Esophagus muscularis mucosa (tissue), 4 donors: ENCODE data around the gene FMOD. TPM values are rescaled to one million over a fixed set of nuclear protein-coding genes. Genes with fewer than 3 reads are reported as not detected.

Source experiments
- DNase-seq: peaks from one replicate; pipeline ENCODE4 v3.0.0-alpha.2; 2017; ENCODE audit errors: extremely low spot score
- H3K27ac ChIP-seq, 4 donors: fragments of 200-600 bp; sonication (generic); replicated peaks in 1 of 4; 1 replicate in 3 of 4; 2 replicates in 1 of 4; pipeline ENCODE4 v1.5.1; 2016 to 2019; ENCODE audit warnings: mild to moderate bottlenecking in 1 of 4
- H3K27me3 ChIP-seq, 4 donors: fragments of 200-600 bp; sonication (generic); one replicate each; pipeline versions ENCODE4 v1.5.1 to v1.6.0; 2016 to 2019
- H3K36me3 ChIP-seq, 4 donors: fragments of 200-600 bp; sonication (generic); one replicate each; pipeline ENCODE4 v1.5.1; 2016 to 2019
- H3K4me1 ChIP-seq, 4 donors: fragments of 200-600 bp; sonication (generic); one replicate each; pipeline ENCODE4 v1.5.1; 2016 to 2019
- H3K4me3 ChIP-seq, 4 donors: fragments of 200-600 bp; sonication (generic); 1 replicate in 2 of 4; 2 replicates in 2 of 4; pipeline ENCODE4 v1.5.1; 2016 to 2019; ENCODE audit warnings: mild to moderate bottlenecking in 4 of 4, moderate library complexity in 1 of 4
- H3K9me3 ChIP-seq, 4 donors: fragments of 200-600 bp; sonication (generic); 1 replicate in 3 of 4; 2 replicates in 1 of 4; pipeline ENCODE4 v1.5.1; 2016 to 2019
- EP300 ChIP-seq: sonication (generic); formaldehyde crosslinking; IDR thresholded peaks from one replicate; pipeline ENCODE4 v1.6.1; 2017; ENCODE audit warnings: antibody characterized with exemption
- POLR2A ChIP-seq: fragments of 450-650 bp; IDR thresholded peaks from one replicate; pipeline ENCODE4 v1.6.1; 2017; ENCODE audit warnings: antibody characterized with exemption, moderate library complexity, mild to moderate bottlenecking, low read depth
- POLR2AphosphoS5 ChIP-seq, 2 donors: sonication (generic); formaldehyde crosslinking; IDR thresholded peaks; one replicate each; pipeline ENCODE4 v1.6.1; 2017; ENCODE audit warnings: antibody characterized with exemption in 2 of 2
- WGBS: methylation state at CpG from one replicate; pipeline ENCODE4 v1.1.5; 2018; 5-methylcytosine and 5-hydroxymethylcytosine counted together
- intact Hi-C: fragments of 100-400 bp; cut with DNase I; formaldehyde crosslinking; loops from one replicate; pipeline ENCODE4 v1.15.1; 2023
- total RNA-seq, 4 donors: library from RNA; depleted of rRNA; stranded (reverse); fragments of >200 nt; gene quantifications; one replicate each; pipeline versions ENCODE4 v1.1.0 to v1.2.1, GENCODE V29; 2016
- TF ChIP-seq, protein P1 (sequence below), 3 experiments: fragments of 200-600 bp in 2 of 3; fragments of 450-650 bp in 1 of 3; sonication (generic) in 2 of 3; IDR thresholded peaks; one replicate each; pipeline ENCODE4 v1.5.1; 2017 to 2019; ENCODE audit warnings: antibody characterized with exemption in 3 of 3, mild to moderate bottlenecking in 2 of 3, moderate library complexity in 1 of 3

FMOD gene
- total RNA-seq, 4 donors from 2014 or later, result 24.5 to 36.8 (median 33.8) TPM

DNA sequence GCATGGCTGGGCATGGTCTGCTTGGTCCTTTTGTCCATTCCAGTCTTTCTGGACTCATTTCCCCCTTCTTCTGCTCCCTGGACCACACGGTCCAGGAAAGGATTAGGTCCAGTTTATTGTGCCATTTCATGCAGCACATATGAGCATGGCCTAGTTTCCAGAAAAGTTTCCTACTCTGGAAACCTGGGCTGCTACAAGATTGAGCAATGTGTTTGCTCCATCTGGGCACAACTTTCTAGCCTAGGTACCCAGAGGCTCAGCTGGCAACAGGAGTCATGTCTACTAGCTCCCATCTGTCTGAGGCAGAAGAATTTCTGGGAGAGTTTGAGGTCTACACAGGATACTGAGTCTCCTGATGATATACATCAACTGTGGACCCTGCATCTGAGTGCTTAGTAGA, 14.8 kb downstream of the FMOD start:
- Histone ChIP-seq H3K4me1 (peaks cover 0 to 29% (median 23%) of the 10 kb centered on the region in 4 donors), H3K4me3 (no peak overlapping the region), H3K36me3 (no peaks in the 10 kb centered on the region), H3K27me3 (no peaks in the 10 kb centered on the region), H3K9me3 (no peaks in the 10 kb centered on the region), H3K27ac (peak overlapping the region; percentile 49 to 72 (median 66))
- TF ChIP-seq POLR2A, result no peak
- TF ChIP-seq POLR2AphosphoS5 (IDR thresholded peaks at IDR 0.05), result no peak
- TF ChIP-seq, protein P1, sequence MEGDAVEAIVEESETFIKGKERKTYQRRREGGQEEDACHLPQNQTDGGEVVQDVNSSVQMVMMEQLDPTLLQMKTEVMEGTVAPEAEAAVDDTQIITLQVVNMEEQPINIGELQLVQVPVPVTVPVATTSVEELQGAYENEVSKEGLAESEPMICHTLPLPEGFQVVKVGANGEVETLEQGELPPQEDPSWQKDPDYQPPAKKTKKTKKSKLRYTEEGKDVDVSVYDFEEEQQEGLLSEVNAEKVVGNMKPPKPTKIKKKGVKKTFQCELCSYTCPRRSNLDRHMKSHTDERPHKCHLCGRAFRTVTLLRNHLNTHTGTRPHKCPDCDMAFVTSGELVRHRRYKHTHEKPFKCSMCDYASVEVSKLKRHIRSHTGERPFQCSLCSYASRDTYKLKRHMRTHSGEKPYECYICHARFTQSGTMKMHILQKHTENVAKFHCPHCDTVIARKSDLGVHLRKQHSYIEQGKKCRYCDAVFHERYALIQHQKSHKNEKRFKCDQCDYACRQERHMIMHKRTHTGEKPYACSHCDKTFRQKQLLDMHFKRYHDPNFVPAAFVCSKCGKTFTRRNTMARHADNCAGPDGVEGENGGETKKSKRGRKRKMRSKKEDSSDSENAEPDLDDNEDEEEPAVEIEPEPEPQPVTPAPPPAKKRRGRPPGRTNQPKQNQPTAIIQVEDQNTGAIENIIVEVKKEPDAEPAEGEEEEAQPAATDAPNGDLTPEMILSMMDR (IDR thresholded peaks at IDR 0.05), result no peak
- intact Hi-C loops, result no loop called here
- no peak for DNase-seq
- 42% methylated on average over 1 of the region's 1 CpG for WGBS

DNA sequence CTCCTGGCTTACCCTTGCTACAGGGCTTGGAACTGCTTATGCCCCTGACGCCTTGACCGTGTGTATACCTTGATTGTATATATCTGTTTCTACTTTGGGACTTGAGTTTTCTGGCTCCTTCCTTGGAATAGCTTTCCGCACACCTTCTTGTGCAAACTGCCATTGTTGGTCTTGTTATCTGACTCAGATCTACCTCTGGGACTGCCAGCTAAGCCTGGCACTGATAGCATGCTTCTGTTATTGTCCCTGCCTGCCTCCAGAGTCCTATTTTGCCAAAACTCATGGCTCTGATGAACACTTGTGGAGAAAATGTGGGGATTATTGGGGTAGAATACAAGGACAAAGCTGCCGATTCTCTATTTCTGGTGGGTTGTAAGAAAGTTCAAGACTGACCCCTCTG, 15.4 kb downstream of the FMOD start:
- Histone ChIP-seq H3K4me3 (no peak overlapping the region), H3K9me3 (no peaks in the 10 kb centered on the region), H3K27ac (peak overlapping the region; percentile 49 to 72 (median 66)), H3K4me1 (peaks cover 0 to 29% (median 22%) of the 10 kb centered on the region in 4 donors), H3K36me3 (no peaks in the 10 kb centered on the region), H3K27me3 (no peaks in the 10 kb centered on the region)
- no peak for DNase-seq
- WGBS, result 90% methylated on average over 4 of the region's 4 CpGs
- intact Hi-C loops, result no loop called here
- TF ChIP-seq, protein P1 (IDR thresholded peaks at IDR 0.05), result no peak
- TF ChIP-seq POLR2A (no peak), POLR2AphosphoS5 (IDR thresholded peaks at IDR 0.05) (no peak), EP300 (no peak)

DNA sequence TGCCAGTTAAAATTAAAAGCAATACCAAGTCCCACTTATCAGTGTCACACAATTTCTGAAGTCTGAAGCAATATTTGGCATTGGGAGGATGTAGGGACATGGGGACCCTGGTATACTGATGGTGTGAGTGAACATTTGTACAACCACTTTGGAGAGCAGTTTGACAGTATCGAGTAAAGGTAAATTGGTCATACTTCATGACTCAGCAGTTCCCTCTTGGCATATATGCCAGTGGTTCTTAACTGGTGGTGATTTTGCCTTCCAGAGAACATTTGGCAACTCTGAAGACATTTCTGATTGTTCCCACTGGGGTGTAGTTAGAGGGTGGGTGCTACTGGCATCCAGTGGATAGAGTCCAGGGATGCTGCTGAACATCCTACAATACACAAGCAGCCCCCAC, 19.7 kb downstream of the FMOD start:
- WGBS, result 67% methylated on average over 1 of the region's 1 CpG

DNA sequence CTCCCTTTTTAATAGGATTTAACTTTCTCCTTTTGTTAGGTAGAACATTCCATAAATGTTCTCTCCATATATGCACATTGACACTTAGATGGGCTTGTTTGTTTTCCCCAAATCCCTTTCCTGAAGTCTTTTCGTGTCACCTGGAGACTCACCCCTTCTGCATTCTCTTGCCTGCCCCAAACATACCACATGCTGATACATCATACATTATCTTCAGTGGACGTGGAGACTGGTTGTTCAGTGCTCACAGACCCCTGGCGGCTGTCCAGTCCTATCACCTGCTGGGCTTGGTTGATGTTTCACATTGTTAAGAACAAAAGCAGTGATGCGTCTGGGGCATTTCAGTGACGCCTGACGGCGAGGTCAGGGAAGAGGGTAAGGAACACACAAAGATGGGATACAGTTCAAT, 22.2 kb downstream of the FMOD start:
- peak; percentile 53 for TF ChIP-seq EP300
- TF ChIP-seq POLR2AphosphoS5 (IDR thresholded peaks at IDR 0.05), result peak; percentile 47 to 61
- no peak for TF ChIP-seq POLR2A
- DNase-seq, result no peak
- Histone ChIP-seq H3K4me3 (no peak overlapping the region), H3K36me3 (no peaks in the 10 kb centered on the region), H3K4me1 (peaks cover 42 to 53% (median 46%) of the 10 kb centered on the region in 4 donors), H3K9me3 (no peaks in the 10 kb centered on the region), H3K27me3 (no peaks in the 10 kb centered on the region), H3K27ac (peak overlapping the region; percentile 92 to 95 (median 94))
- intact Hi-C loops, result no loop called here
- 70% methylated on average over 7 of the region's 7 CpGs for WGBS

More for the DNA sequence above, 19.7 kb downstream of the FMOD start:
- DNase-seq, result no peak
- Histone ChIP-seq H3K9me3 (no peaks in the 10 kb centered on the region), H3K4me3 (no peak overlapping the region), H3K4me1 (peaks cover 17 to 38% (median 33%) of the 10 kb centered on the region in 4 donors), H3K36me3 (no peaks in the 10 kb centered on the region), H3K27ac (no peak overlapping the region), H3K27me3 (no peaks in the 10 kb centered on the region)
- no peak for TF ChIP-seq POLR2AphosphoS5 (IDR thresholded peaks at IDR 0.05)
- TF ChIP-seq, protein P1 (IDR thresholded peaks at IDR 0.05), result no peak
- TF ChIP-seq POLR2A, result no peak
- no peak for TF ChIP-seq EP300
- intact Hi-C loops, result no loop called here

DNA sequence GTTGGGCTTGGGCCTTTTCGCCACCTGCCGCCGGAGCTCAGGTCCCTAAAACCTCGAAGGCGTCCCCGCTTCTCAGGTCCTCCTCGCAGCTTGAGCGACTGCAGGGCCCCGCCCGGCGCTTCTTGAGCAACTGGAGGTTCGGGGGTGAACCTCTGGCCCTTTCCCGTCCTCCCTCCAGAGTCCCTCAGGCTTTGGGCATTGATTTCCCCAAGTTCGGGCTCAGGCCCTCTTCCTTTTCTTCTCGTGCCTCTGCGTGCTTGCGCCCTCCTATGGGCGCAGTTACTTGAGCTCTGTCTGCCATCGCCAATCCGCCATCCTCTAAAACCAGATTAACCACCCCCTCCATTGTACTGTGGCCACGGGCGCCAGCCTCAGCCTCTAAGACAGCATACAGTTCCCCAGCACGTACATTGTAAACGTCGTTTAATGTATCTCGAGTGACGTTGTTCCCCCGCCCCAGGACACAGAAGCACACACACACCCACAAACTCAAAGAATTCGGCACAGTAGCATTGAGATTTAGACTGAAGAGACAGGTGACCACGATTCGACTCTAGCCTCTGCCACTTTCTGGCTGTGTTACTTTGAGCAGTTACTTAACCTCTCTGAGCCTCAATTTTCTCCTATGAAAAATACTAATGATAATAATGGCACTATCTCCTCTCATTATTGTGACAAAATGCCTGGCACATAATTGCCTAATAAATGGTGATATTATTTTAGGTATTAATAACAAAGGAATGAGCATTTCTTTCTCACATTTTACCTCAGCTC, 23.1 kb downstream of the FMOD start:
- Histone ChIP-seq H3K27me3 (no peaks in the 10 kb centered on the region), H3K27ac (peak overlapping the region; percentile 92 to 95 (median 94)), H3K36me3 (no peaks in the 10 kb centered on the region), H3K4me3 (peak overlapping the region; percentile 59 to 66 (median 60)), H3K9me3 (no peaks in the 10 kb centered on the region), H3K4me1 (peaks cover 50 to 61% (median 55%) of the 10 kb centered on the region in 4 donors)
- no peak for DNase-seq
- TF ChIP-seq POLR2AphosphoS5 (IDR thresholded peaks at IDR 0.05) (no peak), POLR2A (no peak), EP300 (no peak)
- TF ChIP-seq, protein P1 (IDR thresholded peaks at IDR 0.05), result peak; percentile 46 to 52 (median 50)
- WGBS, result 11% methylated on average over 31 of the region's 31 CpGs
- intact Hi-C loops, result no loop called here
